ENCODE measurements around the gene LARP6. TPM values are rescaled to one million over a fixed set of nuclear protein-coding genes. Genes with fewer than 3 reads are reported as not detected.

Gene LARP6
- polyA plus RNA-seq, 1 donor (not counting 4 experiments of a cell fraction or from before 2014, with no cell fraction given) = 66.1 TPM

GRCh38 chr15:70882361-70882760 is 28.4 kb upstream of the LARP6 start:
- dilution Hi-C loops (cut with MboI; ENCODE audit: extremely low pct_ligation_motif_present, low sequenced_read_pairs) = no loop called here
- Histone ChIP-seq H3K9me1 (ENCODE audit: control insufficient read depth, extremely low read depth, insufficient read depth, low read length) (no peaks in the 10 kb centered on the region), H2AFZ (ENCODE audit: control insufficient read depth, low read length) (no peak overlapping the region), H3K9me3 (ENCODE audit: control insufficient read depth, low read depth, low read length) (no peaks in the 10 kb centered on the region), H3K4me2 (ENCODE audit: control insufficient read depth, extremely low read depth, insufficient read depth, low read depth, low read length) (no peak overlapping the region), H3K27ac (ENCODE audit: control insufficient read depth, insufficient read depth, low read length) (no peak overlapping the region), H3K9ac (ENCODE audit: control insufficient read depth, extremely low read depth, insufficient read depth, low read length) (no peak overlapping the region), H3K36me3 (ENCODE audit: control insufficient read depth in 2 of 2, extremely low read depth in 1 of 2, insufficient read depth in 2 of 2, low read length in 2 of 2) (no peaks in the 10 kb centered on the region), H4K20me1 (ENCODE audit: control insufficient read depth, extremely low read depth, insufficient read depth, low read length) (no peaks in the 10 kb centered on the region), H3K79me2 (ENCODE audit: control insufficient read depth, insufficient read depth, low read length) (no peaks in the 10 kb centered on the region), H3K27me3 (ENCODE audit: control insufficient read depth, extremely low read depth, insufficient read depth, low read length) (no peaks in the 10 kb centered on the region), H3K4me3 (ENCODE audit: control insufficient read depth in 2 of 3, extremely low read depth in 1 of 3, insufficient read depth in 2 of 3, low read depth in 1 of 3, low read length in 3 of 3) (no peak overlapping the region), H3K4me1 (ENCODE audit: control insufficient read depth, extremely low read depth, insufficient read depth, low read length) (peaks cover 3% of the 10 kb centered on the region)
- DNase-seq (ENCODE audit: low read depth, low spot score) (no peak), FAIRE-seq (peak; percentile 26)
- TF ChIP-seq CTCF (optimal IDR thresholded peaks at IDR 0.05 in 1 of 3, IDR thresholded peaks at IDR 0.05 in 1 of 3, conservative IDR thresholded peaks at IDR 0.05 in 1 of 3; ENCODE audit: extremely low read depth in 1 of 3, insufficient read depth in 2 of 3, low read length in 3 of 3) (no peak), EZH2 (IDR thresholded peaks at IDR 0.05; ENCODE audit: low read length) (no peak)

GRCh38 chr15:70880781-70881180 is 26.8 kb upstream of the LARP6 start:
- no peaks in the 10 kb centered on the region for H3K9me3 ChIP-seq (ENCODE audit: control insufficient read depth, low read depth, low read length)
- H3K9me1 ChIP-seq (ENCODE audit: control insufficient read depth, extremely low read depth, insufficient read depth, low read length) = no peaks in the 10 kb centered on the region
- DNase-seq (ENCODE audit: low read depth, low spot score) (no peak), FAIRE-seq (peak; percentile 43)
- H3K4me2 ChIP-seq (ENCODE audit: control insufficient read depth, extremely low read depth, insufficient read depth, low read depth, low read length) = no peak overlapping the region
- TF ChIP-seq CTCF (optimal IDR thresholded peaks at IDR 0.05 in 1 of 3, IDR thresholded peaks at IDR 0.05 in 1 of 3, conservative IDR thresholded peaks at IDR 0.05 in 1 of 3; ENCODE audit: extremely low read depth in 1 of 3, insufficient read depth in 2 of 3, low read length in 3 of 3) = no peak
- TF ChIP-seq EZH2 (IDR thresholded peaks at IDR 0.05; ENCODE audit: low read length) = no peak
- H3K79me2 ChIP-seq (ENCODE audit: control insufficient read depth, insufficient read depth, low read length) = no peaks in the 10 kb centered on the region
- peaks cover 3% of the 10 kb centered on the region for H3K4me1 ChIP-seq (ENCODE audit: control insufficient read depth, extremely low read depth, insufficient read depth, low read length)
- no peaks in the 10 kb centered on the region for H3K36me3 ChIP-seq (ENCODE audit: control insufficient read depth in 2 of 2, extremely low read depth in 1 of 2, insufficient read depth in 2 of 2, low read length in 2 of 2)
- dilution Hi-C loops (cut with MboI; ENCODE audit: extremely low pct_ligation_motif_present, low sequenced_read_pairs) = no loop called here
- H3K27me3 ChIP-seq (ENCODE audit: control insufficient read depth, extremely low read depth, insufficient read depth, low read length) = no peaks in the 10 kb centered on the region
- no peak overlapping the region for H2AFZ ChIP-seq (ENCODE audit: control insufficient read depth, low read length)
- H3K9ac ChIP-seq (ENCODE audit: control insufficient read depth, extremely low read depth, insufficient read depth, low read length) = no peak overlapping the region
- no peaks in the 10 kb centered on the region for H4K20me1 ChIP-seq (ENCODE audit: control insufficient read depth, extremely low read depth, insufficient read depth, low read length)
- no peak overlapping the region for H3K27ac ChIP-seq (ENCODE audit: control insufficient read depth, insufficient read depth, low read length)
- H3K4me3 ChIP-seq (ENCODE audit: control insufficient read depth in 2 of 3, extremely low read depth in 1 of 3, insufficient read depth in 2 of 3, low read depth in 1 of 3, low read length in 3 of 3) = no peak overlapping the region

Data from keratinocyte (primary cell).